ENCODE results near the gene EFCAB7. TPM values are rescaled to one million over a fixed set of nuclear protein-coding genes. Genes with fewer than 3 reads are reported as not detected.

EFCAB7 gene
- total RNA-seq, 1 donor from 2014 or later, result 3.2 TPM

DNA sequence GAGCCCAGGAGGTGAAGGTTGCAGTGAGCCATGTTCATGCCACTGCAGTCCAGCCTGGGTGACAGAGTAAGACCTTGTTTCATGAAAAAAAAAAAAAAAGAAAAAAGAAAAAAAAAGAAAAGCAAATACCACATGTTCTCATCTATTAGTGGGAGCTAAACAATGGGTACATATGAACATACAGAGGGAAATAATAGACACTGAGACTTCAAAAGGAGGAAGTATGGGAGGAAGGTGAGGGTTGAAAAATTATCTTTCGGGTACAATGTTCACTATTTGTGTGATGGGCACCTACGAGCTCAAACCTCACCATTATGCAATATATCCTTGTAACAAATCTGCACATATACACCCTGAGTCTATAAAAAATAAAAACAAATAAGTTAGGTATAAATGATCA is 6.7 kb upstream of the EFCAB7 start:
- TF ChIP-seq, protein P1, sequence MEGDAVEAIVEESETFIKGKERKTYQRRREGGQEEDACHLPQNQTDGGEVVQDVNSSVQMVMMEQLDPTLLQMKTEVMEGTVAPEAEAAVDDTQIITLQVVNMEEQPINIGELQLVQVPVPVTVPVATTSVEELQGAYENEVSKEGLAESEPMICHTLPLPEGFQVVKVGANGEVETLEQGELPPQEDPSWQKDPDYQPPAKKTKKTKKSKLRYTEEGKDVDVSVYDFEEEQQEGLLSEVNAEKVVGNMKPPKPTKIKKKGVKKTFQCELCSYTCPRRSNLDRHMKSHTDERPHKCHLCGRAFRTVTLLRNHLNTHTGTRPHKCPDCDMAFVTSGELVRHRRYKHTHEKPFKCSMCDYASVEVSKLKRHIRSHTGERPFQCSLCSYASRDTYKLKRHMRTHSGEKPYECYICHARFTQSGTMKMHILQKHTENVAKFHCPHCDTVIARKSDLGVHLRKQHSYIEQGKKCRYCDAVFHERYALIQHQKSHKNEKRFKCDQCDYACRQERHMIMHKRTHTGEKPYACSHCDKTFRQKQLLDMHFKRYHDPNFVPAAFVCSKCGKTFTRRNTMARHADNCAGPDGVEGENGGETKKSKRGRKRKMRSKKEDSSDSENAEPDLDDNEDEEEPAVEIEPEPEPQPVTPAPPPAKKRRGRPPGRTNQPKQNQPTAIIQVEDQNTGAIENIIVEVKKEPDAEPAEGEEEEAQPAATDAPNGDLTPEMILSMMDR (IDR thresholded peaks at IDR 0.05; ENCODE audit: insufficient read depth, low read length, severe bottlenecking), result no peak
- no peak for FAIRE-seq
- H3K4me3 ChIP-seq (ENCODE audit: low read depth, low read length), result no peak overlapping the region

DNA sequence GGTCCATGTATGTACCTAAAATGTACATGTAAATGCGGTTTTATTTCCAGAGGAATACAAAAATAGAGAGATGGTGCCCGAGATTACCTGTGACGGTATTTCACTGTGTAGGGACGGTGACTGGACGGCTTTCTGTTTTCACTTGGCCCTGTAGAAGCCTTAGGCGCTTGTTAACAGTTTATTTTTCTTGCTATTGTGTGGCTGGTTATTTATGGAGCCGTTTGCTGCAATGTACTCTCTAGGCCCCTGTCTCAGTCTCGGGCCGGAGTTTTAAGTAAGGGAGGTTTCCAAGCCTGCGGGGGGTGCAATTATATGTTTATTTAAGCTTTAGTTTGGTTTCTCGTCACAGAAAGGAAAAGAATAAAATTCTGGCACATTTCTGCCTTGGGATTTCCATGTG is 413 bp downstream of the EFCAB7 start:
- Histone ChIP-seq H3K36me3 (ENCODE audit: control insufficient read depth, insufficient read depth, low read length) (no peaks in the 10 kb centered on the region), H3K4me3 (ENCODE audit: low read depth, low read length) (peak overlapping the region; percentile 51), H3K27me3 (ENCODE audit: control insufficient read depth, insufficient read depth, low read length) (no peaks in the 10 kb centered on the region)
- TF ChIP-seq, protein P1 (IDR thresholded peaks at IDR 0.05; ENCODE audit: insufficient read depth, low read length, severe bottlenecking), result no peak
- DNase-seq (ENCODE audit: low read depth) (no peak), FAIRE-seq (no peak)

More for the DNA sequence above, 6.7 kb upstream of the EFCAB7 start:
- Histone ChIP-seq H3K36me3 (ENCODE audit: control insufficient read depth, insufficient read depth, low read length) (no peaks in the 10 kb centered on the region), H3K27me3 (ENCODE audit: control insufficient read depth, insufficient read depth, low read length) (no peaks in the 10 kb centered on the region)
- DNase-seq (ENCODE audit: low read depth), result no peak

DNA sequence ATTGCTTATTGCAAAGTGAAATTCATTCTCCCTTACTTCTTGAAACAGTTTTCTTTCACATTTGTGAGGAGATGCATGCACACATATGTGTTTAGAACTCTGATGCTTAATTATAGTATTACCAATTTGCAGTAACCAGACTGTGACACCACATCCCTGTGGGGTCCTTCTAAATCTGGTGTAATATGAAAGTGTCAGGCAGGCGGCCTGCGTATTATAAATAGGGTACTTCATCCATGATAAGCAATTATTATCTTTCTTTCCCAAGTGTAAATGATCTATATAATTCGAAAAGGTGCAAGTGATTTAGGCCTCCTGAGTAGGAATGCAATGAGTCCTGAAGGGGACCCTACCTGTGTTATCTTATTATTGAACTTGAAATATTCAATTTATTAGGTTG is 876 bp downstream of the EFCAB7 start:
- Histone ChIP-seq H3K36me3 (ENCODE audit: control insufficient read depth, insufficient read depth, low read length) (no peaks in the 10 kb centered on the region), H3K4me3 (ENCODE audit: low read depth, low read length) (peak overlapping the region; percentile 51), H3K27me3 (ENCODE audit: control insufficient read depth, insufficient read depth, low read length) (no peaks in the 10 kb centered on the region)
- DNase-seq (ENCODE audit: low read depth), result no peak
- no peak for FAIRE-seq
- TF ChIP-seq, protein P1 (IDR thresholded peaks at IDR 0.05; ENCODE audit: insufficient read depth, low read length, severe bottlenecking), result no peak

DNA sequence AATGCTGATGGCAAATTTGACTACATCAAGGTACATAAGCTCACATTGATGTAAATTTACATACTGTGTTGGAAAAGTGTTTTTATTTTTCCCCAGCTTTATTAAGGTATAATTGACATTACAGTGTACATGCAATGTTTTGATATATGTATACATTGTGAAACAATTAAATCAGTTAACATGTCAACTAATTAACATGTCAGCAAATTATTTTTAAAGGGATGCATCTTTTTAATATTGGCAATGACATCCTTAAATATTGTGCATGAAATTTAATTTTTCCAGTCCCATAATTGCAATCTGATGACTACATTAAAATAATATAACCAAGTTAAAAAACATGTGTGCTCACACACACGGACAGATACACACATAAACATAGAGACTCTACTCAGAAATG is 9.4 kb downstream of the EFCAB7 start:
- no peaks in the 10 kb centered on the region for H3K27me3 ChIP-seq (ENCODE audit: control insufficient read depth, insufficient read depth, low read length)
- no peaks in the 10 kb centered on the region for H3K36me3 ChIP-seq (ENCODE audit: control insufficient read depth, insufficient read depth, low read length)
- DNase-seq (ENCODE audit: low read depth), result no peak
- no peak overlapping the region for H3K4me3 ChIP-seq (ENCODE audit: low read depth, low read length)
- TF ChIP-seq, protein P1 (IDR thresholded peaks at IDR 0.05; ENCODE audit: insufficient read depth, low read length, severe bottlenecking), result no peak
- FAIRE-seq, result no peak

DNA sequence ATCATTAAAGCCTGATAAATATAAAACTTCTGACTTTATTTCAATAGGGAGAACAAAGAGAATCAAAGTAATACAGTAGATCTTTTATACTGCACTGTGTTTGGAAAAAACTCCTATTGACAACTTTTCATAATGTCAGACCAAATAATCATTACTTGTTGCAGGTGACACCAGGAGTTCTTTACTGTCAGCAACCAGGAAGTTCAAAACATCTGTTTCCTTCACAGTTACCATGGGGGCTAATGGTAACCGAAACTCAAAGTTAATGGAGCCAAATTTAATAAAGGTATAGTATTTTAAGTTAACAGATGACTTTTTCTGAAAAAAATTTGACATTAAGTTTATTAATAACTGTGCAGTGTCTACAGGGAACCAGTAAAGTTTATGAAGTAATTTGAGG is 10.6 kb downstream of the EFCAB7 start:
- FAIRE-seq, result no peak
- no peak for DNase-seq (ENCODE audit: low read depth)
- TF ChIP-seq, protein P1 (IDR thresholded peaks at IDR 0.05; ENCODE audit: insufficient read depth, low read length, severe bottlenecking), result no peak
- Histone ChIP-seq H3K36me3 (ENCODE audit: control insufficient read depth, insufficient read depth, low read length) (no peaks in the 10 kb centered on the region), H3K27me3 (ENCODE audit: control insufficient read depth, insufficient read depth, low read length) (no peaks in the 10 kb centered on the region), H3K4me3 (ENCODE audit: low read depth, low read length) (no peak overlapping the region)

DNA sequence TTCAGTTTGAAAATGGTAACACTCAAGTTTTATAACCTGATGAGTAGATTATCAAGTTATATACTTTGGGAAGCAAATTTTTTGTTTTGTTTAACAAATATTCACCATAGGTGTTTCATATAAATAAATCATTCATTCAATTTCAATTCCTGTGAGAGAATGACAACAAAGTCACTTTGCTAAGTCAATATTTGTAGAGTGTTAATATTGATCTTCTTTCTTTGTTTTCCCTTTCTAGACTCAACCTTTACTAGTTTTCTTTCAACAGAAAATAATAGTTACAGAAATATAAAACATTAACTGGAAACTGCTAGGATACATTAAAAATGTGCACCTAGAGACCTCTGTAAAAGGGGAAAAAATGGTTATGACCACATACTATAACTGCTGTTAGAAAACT is 11.1 kb downstream of the EFCAB7 start:
- no peaks in the 10 kb centered on the region for H3K27me3 ChIP-seq (ENCODE audit: control insufficient read depth, insufficient read depth, low read length)
- H3K36me3 ChIP-seq (ENCODE audit: control insufficient read depth, insufficient read depth, low read length), result no peaks in the 10 kb centered on the region
- TF ChIP-seq, protein P1 (IDR thresholded peaks at IDR 0.05; ENCODE audit: insufficient read depth, low read length, severe bottlenecking), result no peak
- DNase-seq (ENCODE audit: low read depth) (no peak), FAIRE-seq (no peak)
- H3K4me3 ChIP-seq (ENCODE audit: low read depth, low read length), result no peak overlapping the region

All from bronchial epithelial cell (primary cell).